GM23338 (cell line): ENCODE measurements around the gene SPDL1. TPM values are rescaled to one million over a fixed set of nuclear protein-coding genes. Genes with fewer than 3 reads are reported as not detected.

Experiments
- ATAC-seq: fragments of 200-7000 bp; cut with Tn5 transposase; 3 replicates; pipeline ENCODE4 v1.9.1; 2020
- DNase-seq: peaks from one replicate; pipeline ENCODE4 v3.0.0-alpha.2; 2015; ENCODE audit warnings: low spot score
- H2AFZ ChIP-seq: fragments of 200-600 bp; sonication (generic); 2 replicates; pipeline ENCODE4 v1.8.0; 2016; ENCODE audit warnings: antibody characterized with exemption, mild to moderate bottlenecking, moderate library complexity
- H3F3A ChIP-seq: fragments of 200-600 bp; sonication (generic); replicated peaks from 2 replicates; pipeline ENCODE4 v1.8.0; 2017; ENCODE audit warnings: antibody characterized with exemption, mixed run types, low read depth
- H3K27ac ChIP-seq: fragments of 200-600 bp; sonication (generic); 2 replicates; pipeline ENCODE4 v1.6.1; 2016; ENCODE audit warnings: low read depth
- H3K27me3 ChIP-seq: fragments of 200-600 bp; sonication (generic); 2 replicates; pipeline ENCODE4 v1.8.0; 2016; ENCODE audit warnings: mild to moderate bottlenecking, mixed run types, moderate library complexity; ENCODE audit not compliant: insufficient read depth
- H3K36me3 ChIP-seq: fragments of 200-600 bp; sonication (generic); 2 replicates; pipeline ENCODE4 v1.8.0; 2016; ENCODE audit warnings: mild to moderate bottlenecking; ENCODE audit not compliant: insufficient read depth
- H3K4me1 ChIP-seq: fragments of 200-600 bp; sonication (generic); 2 replicates; pipeline ENCODE4 v1.8.0; 2016; ENCODE audit warnings: mild to moderate bottlenecking, moderate library complexity; ENCODE audit not compliant: insufficient read depth
- H3K4me2 ChIP-seq: fragments of 200-600 bp; sonication (generic); 2 replicates; pipeline ENCODE4 v1.7.1; 2017; ENCODE audit warnings: mixed run types
- H3K4me3 ChIP-seq: fragments of 200-600 bp; sonication (generic); 2 replicates; pipeline ENCODE4 v1.6.1; 2016; ENCODE audit warnings: mixed run types
- H3K79me2 ChIP-seq: fragments of 200-600 bp; sonication (generic); replicated peaks from 2 replicates; pipeline ENCODE4 v1.8.0; 2017; ENCODE audit warnings: mild to moderate bottlenecking; ENCODE audit not compliant: insufficient read depth
- H3K9me2 ChIP-seq: fragments of 200-600 bp; sonication (generic); 2 replicates; pipeline ENCODE4 v1.8.0; 2017; ENCODE audit not compliant: insufficient read depth
- H4K20me1 ChIP-seq: fragments of 200-600 bp; sonication (generic); replicated peaks from 2 replicates; pipeline ENCODE4 v1.8.0; 2017; ENCODE audit warnings: mild to moderate bottlenecking; ENCODE audit not compliant: insufficient read depth
- H3K27ac Mint-ChIP-seq: 2 replicates; pipeline ENCODE4 v1.8.0; 2020; ENCODE audit warnings: inconsistent platforms, mild to moderate bottlenecking, moderate library complexity, mixed read lengths
- H3K27me3 Mint-ChIP-seq: 3 replicates; pipeline ENCODE4 v1.8.0; 2022; ENCODE audit warnings: low read depth, mild to moderate bottlenecking, moderate library complexity, mixed read lengths, inconsistent platforms; ENCODE audit not compliant: insufficient read depth, poor library complexity
- H3K36me3 Mint-ChIP-seq: 3 replicates; pipeline ENCODE4 v1.8.0; 2021; ENCODE audit warnings: low read depth, mild to moderate bottlenecking, inconsistent platforms, moderate library complexity, mixed read lengths
- H3K4me1 Mint-ChIP-seq: 3 replicates; pipeline ENCODE4 v1.8.0; 2020; ENCODE audit warnings: mild to moderate bottlenecking, inconsistent platforms, mixed read lengths
- H3K4me3 Mint-ChIP-seq: 3 replicates; pipeline ENCODE4 v1.8.0; 2021; ENCODE audit warnings: moderate library complexity, mild to moderate bottlenecking, inconsistent platforms, mixed read lengths
- H3K9me3 Mint-ChIP-seq: 3 replicates; pipeline ENCODE4 v1.8.0; 2020; ENCODE audit warnings: moderate library complexity, mild to moderate bottlenecking, inconsistent platforms, mixed read lengths
- CREB1 ChIP-seq: fragments of 250-450 bp; sonication (Bioruptor Pico); IDR thresholded peaks from 2 replicates; pipeline ENCODE4 v1.5.0; 2020; ENCODE audit warnings: low read depth, mild to moderate bottlenecking, moderate library complexity
- CTCF ChIP-seq, 2 experiments: fragments of 200-600 bp in 1 of 2; sonication (generic) in 1 of 2; conservative IDR thresholded peaks; 2 replicates each; pipeline versions ENCODE4 v1.5.1 to v1.6.1; 2016 to 2017; ENCODE audit warnings: antibody characterized with exemption in 2 of 2, low read depth in 2 of 2, mild to moderate bottlenecking in 2 of 2, moderate library complexity in 1 of 2
- ETS1 ChIP-seq: IDR thresholded peaks from 2 replicates; pipeline ENCODE4 v1.6.1; 2016; ENCODE audit warnings: antibody characterized with exemption
- EZH2 ChIP-seq: fragments of 200-600 bp; sonication (generic); IDR thresholded peaks from one replicate; pipeline ENCODE4 v1.8.0; 2017; ENCODE audit warnings: antibody characterized with exemption, mild to moderate bottlenecking, low read depth; ENCODE audit not compliant: unreplicated experiment
- EZH2phosphoT487 ChIP-seq: fragments of 200-600 bp; sonication (generic); IDR thresholded peaks from one replicate; pipeline ENCODE4 v1.8.1; 2018; ENCODE audit warnings: antibody characterized with exemption; ENCODE audit not compliant: unreplicated experiment
- NANOG ChIP-seq: IDR thresholded peaks from 2 replicates; pipeline ENCODE4 v1.6.1; 2016; ENCODE audit warnings: antibody characterized with exemption, borderline replicate concordance
- POLR2AphosphoS5 ChIP-seq: IDR thresholded peaks from 2 replicates; pipeline ENCODE4 v1.6.1; 2016; ENCODE audit warnings: antibody characterized with exemption, low read depth
- STAT1 ChIP-seq: IDR thresholded peaks from one replicate; pipeline ENCODE4 v1.6.1; 2016; ENCODE audit warnings: antibody characterized with exemption; ENCODE audit not compliant: unreplicated experiment
- ZNF114 ChIP-seq: fragments of 250-450 bp; sonication (Bioruptor Pico); IDR thresholded peaks from 2 replicates; pipeline ENCODE4 v1.5.0; 2020; ENCODE audit warnings: mild to moderate bottlenecking, moderate library complexity
- ZNF462 ChIP-seq: fragments of 250-450 bp; sonication (Bioruptor Pico); IDR thresholded peaks from 2 replicates; pipeline ENCODE4 v1.5.0; 2020; ENCODE audit warnings: mild to moderate bottlenecking, moderate library complexity
- polyA plus RNA-seq: library from polyadenylated mRNA; unstranded; fragments of >200 nt; fragmentation: Nextera tagmentation; extraction: Ambion mirVana; gene quantifications from 2 replicates; pipeline ENCODE4 v1.2.1, GENCODE V29; 2016
- total RNA-seq: library from RNA; depleted of rRNA; stranded (reverse); fragments of >200 nt; shearing (Covaris generic); gene quantifications from 2 replicates; pipeline ENCODE4 v1.2.3, GENCODE V29; 2014

The SPDL1 gene
- total and polyA plus RNA-seq, 2 experiments from 2014 or later = 76.9 to 79.6 TPM

GRCh38 chr5:169542811-169543210 lies 40.8 kb upstream of the SPDL1 start:
- Histone ChIP-seq H3K9me2 (no peaks in the 10 kb centered on the region), H3F3A (no peaks in the 10 kb centered on the region), H3K27me3 (no peaks in the 10 kb centered on the region), H2AFZ (no peak overlapping the region), H3K4me1 (no peaks in the 10 kb centered on the region), H3K27ac (no peak overlapping the region), H4K20me1 (no peaks in the 10 kb centered on the region), H3K79me2 (no peaks in the 10 kb centered on the region), H3K36me3 (no peaks in the 10 kb centered on the region), H3K4me3 (no peak overlapping the region), H3K4me2 (no peak overlapping the region)
- Mint-ChIP-seq H3K4me1 (no peaks in the 10 kb centered on the region), H3K27me3 (peaks cover 4% of the 10 kb centered on the region), H3K27ac (no peak overlapping the region), H3K9me3 (no peaks in the 10 kb centered on the region), H3K36me3 (no peaks in the 10 kb centered on the region), H3K4me3 (no peak overlapping the region)
- ATAC-seq (no peak), DNase-seq (no peak)
- TF ChIP-seq EZH2phosphoT487 (no peak), EZH2 (no peak), ETS1 (no peak), CREB1 (CRISPR knock-in tag) (no peak), CTCF (conservative IDR thresholded peaks at IDR 0.05; ENCODE audit: low read depth in 2 of 2) (no peak), NANOG (no peak), ZNF462 (no peak), POLR2AphosphoS5 (no peak), ZNF114 (CRISPR knock-in tag) (no peak), STAT1 (no peak)
